K562 (cell line): ENCODE data around the gene SLC35A4. TPM values are rescaled to one million over a fixed set of nuclear protein-coding genes. Genes with fewer than 3 reads are reported as not detected.
A peak's percentile ranks its signal among the peaks of the same experiment; 100 is the strongest.

Source experiments
- ATAC-seq: fragments of 200-7000 bp; cut with Tn5 transposase; 3 replicates; pipeline ENCODE4 v1.9.1; 2020; ENCODE audit warnings: moderate library complexity
- BruUV-seq: library from RNA; stranded (reverse); fragments of 400-500 nt; replicated peaks from 2 replicates; lab custom pipeline; 2021; lab: Mats Ljungman, UMichigan
- CTCF ChIA-PET: fragments of 300-600 bp; formaldehyde crosslinking; extraction: SDS; loops from one replicate; lab custom pipeline; 2021; ENCODE audit warnings: low intra/inter-chr PET ratio; lab: Yijun Ruan, JAX
- POLR2A ChIA-PET: fragments of 300-600, 350-650 bp; sonication (Branson Sonifier 250); formaldehyde crosslinking; extraction: SDS; loops from one replicate; lab custom pipeline; 2021; ENCODE audit warnings: antibody characterized with exemption, inconsistent platforms; lab: Yijun Ruan, JAX
- DNase-seq, 4 experiments: peaks; one replicate each; pipeline versions ENCODE4 v3.0.0 to v3.0.0-alpha.2; 2011 to 2018; ENCODE audit warnings: low spot score in 3 of 4, mixed read lengths in 3 of 4; ENCODE audit errors: extremely low read depth in 1 of 4
- FAIRE-seq: peaks from 2 replicates; lab custom pipeline; 2011; peaks lifted over from hg19 to GRCh38; lab: Jason Lieb, UNC
- H2AFZ ChIP-seq: 2 replicates; pipeline ENCODE4 v1.6.0; 2011; ENCODE audit warnings: low read depth, low read length, control low read depth, inconsistent platforms
- H3K27ac ChIP-seq: fragments of 200-600 bp; 3 replicates; pipeline ENCODE4 v1.8.0; 2011; ENCODE audit warnings: low read depth, mild to moderate bottlenecking, control low read depth, inconsistent platforms, low read length, moderate library complexity, mixed read lengths; ENCODE audit errors: extremely low read depth
- H3K27me3 ChIP-seq, 2 experiments: fragments of 300-600 bp in 1 of 2; 2 replicates in 1 of 2; 3 replicates in 1 of 2; pipeline versions ENCODE4 v1.6.0 to v1.8.0; 2011; ENCODE audit warnings: inconsistent platforms in 2 of 2, low read length in 2 of 2, mild to moderate bottlenecking in 1 of 2, mixed read lengths in 1 of 2, moderate library complexity in 1 of 2; ENCODE audit not compliant: control insufficient read depth in 2 of 2, insufficient read depth in 2 of 2
- H3K36me3 ChIP-seq: fragments of 300-600 bp; 3 replicates; pipeline ENCODE4 v1.8.0; 2011; ENCODE audit warnings: mild to moderate bottlenecking, low read length, inconsistent platforms; ENCODE audit not compliant: control insufficient read depth, insufficient read depth
- H3K4me1 ChIP-seq, 2 experiments: fragments of 200-600 bp in 1 of 2; replicated peaks in 1 of 2; 2 replicates in 1 of 2; 3 replicates in 1 of 2; pipeline versions ENCODE4 v1.5.1 to v1.8.0; 2011; ENCODE audit warnings: inconsistent platforms in 2 of 2, low read length in 2 of 2, mild to moderate bottlenecking in 1 of 2, mixed read lengths in 1 of 2, moderate library complexity in 1 of 2; ENCODE audit not compliant: control insufficient read depth in 2 of 2, insufficient read depth in 2 of 2
- H3K4me2 ChIP-seq: 2 replicates; pipeline ENCODE4 v1.6.1; 2011; ENCODE audit warnings: low read length, control low read depth, inconsistent platforms, mixed read lengths; ENCODE audit not compliant: insufficient read depth
- H3K4me3 ChIP-seq: fragments of 200-600 bp; sonication (generic), shearing (Covaris generic); 2 replicates; pipeline ENCODE4 v1.5.1; 2016; ENCODE audit warnings: control low read depth, inconsistent platforms
- H3K79me2 ChIP-seq: fragments of 200-600 bp; 3 replicates; pipeline ENCODE4 v1.8.0; 2011; ENCODE audit warnings: low read length, inconsistent platforms; ENCODE audit not compliant: control insufficient read depth, insufficient read depth
- H3K9ac ChIP-seq, 2 experiments: 2 replicates each; pipeline versions ENCODE4 v1.6.0 to v1.6.1; 2011; ENCODE audit warnings: low read depth in 2 of 2, low read length in 2 of 2, control low read depth in 1 of 2, inconsistent platforms in 1 of 2, mild to moderate bottlenecking in 1 of 2, mixed read lengths in 1 of 2; ENCODE audit not compliant: insufficient read depth in 1 of 2
- H3K9me1 ChIP-seq: one replicate; pipeline ENCODE4 v1.6.0; 2011; ENCODE audit warnings: inconsistent platforms, mild to moderate bottlenecking, low read length, moderate library complexity; ENCODE audit not compliant: control insufficient read depth, insufficient read depth
- H3K9me3 ChIP-seq: replicated peaks from 2 replicates; pipeline ENCODE4 v1.5.1; 2011; ENCODE audit warnings: low read depth, low read length, inconsistent platforms; ENCODE audit not compliant: control insufficient read depth, insufficient read depth
- H4K20me1 ChIP-seq: replicated peaks from 2 replicates; pipeline ENCODE4 v1.6.1; 2011; ENCODE audit warnings: low read length, inconsistent platforms, mixed read lengths; ENCODE audit not compliant: control insufficient read depth, insufficient read depth
- DACH1 ChIP-seq: fragments of 450-650 bp; IDR thresholded peaks from 2 replicates; pipeline ENCODE4 v1.6.1; 2018; ENCODE audit not compliant: partially characterized antibody
- ETV5 ChIP-seq: sonication (generic); formaldehyde crosslinking; IDR thresholded peaks from 2 replicates; pipeline ENCODE4 v1.4.0; 2020; ENCODE audit warnings: low read depth, mild to moderate bottlenecking, missing genetic modification reagents
- HDAC3 ChIP-seq: fragments of 450-650 bp; IDR thresholded peaks from 2 replicates; pipeline ENCODE4 v1.6.1; 2018; ENCODE audit warnings: borderline replicate concordance, mild to moderate bottlenecking, moderate library complexity; ENCODE audit not compliant: partially characterized antibody
- HDGF ChIP-seq: fragments of 450-650 bp; IDR thresholded peaks from 2 replicates; pipeline ENCODE4 v1.6.1; 2016
- KHSRP ChIP-seq: fragments of 450-650 bp; IDR thresholded peaks from 2 replicates; pipeline ENCODE4 v1.6.1; 2017
- NFIC ChIP-seq: fragments of 450-650 bp; IDR thresholded peaks from 2 replicates; pipeline ENCODE4 v1.6.1; 2017; ENCODE audit warnings: mild to moderate bottlenecking, inconsistent platforms
- ZFP36 ChIP-seq: fragments of 150-350 bp; IDR thresholded peaks from 2 replicates; pipeline ENCODE4 v1.6.1; 2018; ENCODE audit warnings: low read length, low read depth; ENCODE audit not compliant: partially characterized antibody
- WGBS: fragments of 100-300 bp; shearing (Covaris generic); methylation state at CpG from one replicate; pipeline ENCODE4 v1.1.6; 2016; ENCODE audit warnings: low coverage, mixed read lengths; ENCODE audit not compliant: insufficient coverage; ENCODE audit errors: missing lambda C conversion rate; 5-methylcytosine and 5-hydroxymethylcytosine counted together
- in situ Hi-C: fragments of 300-500 bp; cut with MboI; formaldehyde crosslinking; loops from 4 replicates; pipeline ENCODE4 v1.15.0; 2018; ENCODE audit warnings: inconsistent platforms, mixed read lengths
- intact Hi-C: fragments of 100-400 bp; cut with micrococcal nuclease; formaldehyde crosslinking; loops from 2 replicates; pipeline ENCODE4 v1.14.2; 2022
- polyA plus RNA-seq, 8 experiments: library from polyadenylated mRNA; depleted of rRNA in 4 of 8; stranded (reverse) in 5 of 8; unstranded in 3 of 8; fragments of >200 nt; fragmentation: Nextera tagmentation in 2 of 8; fragmentation: Illumina TruSeq in 1 of 8; extraction: Ambion mirVana in 2 of 8; extraction: Trizol in 1 of 8; gene quantifications; 2 replicates each; pipeline versions ENCODE4 v1.2.1 to v1.2.3, GENCODE V29; 2011 to 2014; ENCODE audit warnings: inconsistent platforms in 1 of 8, missing spikeins in 1 of 8
- total RNA-seq, 7 experiments: library from RNA; depleted of rRNA in 6 of 7; stranded (reverse); fragments of >200 nt in 6 of 7; fragmentation: Illumina TruSeq in 2 of 7; extraction: Trizol in 2 of 7; gene quantifications; 2 replicates each; pipeline versions ENCODE4 v1.2.1 to v1.2.3, GENCODE V29; 2011 to 2021; ENCODE audit warnings: low replicate concordance in 1 of 7
- TF ChIP-seq, protein P1 (sequence below): fragments of 450-650 bp; IDR thresholded peaks from 2 replicates; pipeline ENCODE4 v1.6.1; 2016
- TF ChIP-seq, protein P2 (sequence below): IDR thresholded peaks from 2 replicates; pipeline ENCODE4 v1.6.1; 2011; ENCODE audit warnings: borderline replicate concordance, low read depth, mild to moderate bottlenecking, moderate library complexity, low read length; ENCODE audit not compliant: insufficient read depth, poor library complexity, severe bottlenecking
- TF ChIP-seq, protein P3 (sequence below): fragments of 450-650 bp; IDR thresholded peaks from 2 replicates; pipeline ENCODE4 v1.6.1; 2017; ENCODE audit warnings: antibody characterized with exemption
- TF ChIP-seq, protein P4 (sequence below): fragments of 450-650 bp; conservative IDR thresholded peaks from 2 replicates; pipeline ENCODE4 v1.6.1; 2016; ENCODE audit warnings: missing genetic modification characterization, low read depth, mild to moderate bottlenecking, missing compliant biosample characterization, moderate library complexity

Gene SLC35A4
- total and polyA plus RNA-seq, 9 of the 15 experiments (the other 6 are each of a cell fraction or from before 2014, with no cell fraction given) = 21.8 to 171 (median 42.5) TPM

DNA sequence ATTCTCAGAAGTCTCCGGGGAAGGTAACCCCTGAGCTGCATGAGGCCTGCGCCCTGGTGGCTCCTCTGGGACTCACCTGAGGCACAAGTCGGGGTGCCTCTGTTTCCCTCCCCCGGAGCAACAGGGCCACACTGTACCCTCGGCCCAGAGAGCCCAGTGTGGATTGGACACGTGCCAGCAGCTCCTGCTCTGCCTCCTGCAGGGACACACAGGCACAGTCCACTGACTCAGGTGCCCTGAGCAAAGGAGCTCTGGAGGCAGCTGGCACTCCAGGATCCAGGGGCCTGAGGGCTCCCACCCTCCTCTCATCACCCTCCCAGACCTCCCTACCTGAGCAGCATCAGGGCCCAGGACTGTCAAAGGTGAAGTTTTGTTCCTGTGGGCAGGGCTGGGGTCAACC, 29.5 kb downstream of the SLC35A4 start:
- intact Hi-C loops = no loop called here
- CTCF ChIA-PET = no interaction called here

More for the DNA sequence above, 29.5 kb downstream of the SLC35A4 start:
- TF ChIP-seq NFIC = peak; percentile 66
- TF ChIP-seq ETV5 = no peak
- no peak for TF ChIP-seq KHSRP
- TF ChIP-seq ZFP36 = no peak
- TF ChIP-seq, protein P1, sequence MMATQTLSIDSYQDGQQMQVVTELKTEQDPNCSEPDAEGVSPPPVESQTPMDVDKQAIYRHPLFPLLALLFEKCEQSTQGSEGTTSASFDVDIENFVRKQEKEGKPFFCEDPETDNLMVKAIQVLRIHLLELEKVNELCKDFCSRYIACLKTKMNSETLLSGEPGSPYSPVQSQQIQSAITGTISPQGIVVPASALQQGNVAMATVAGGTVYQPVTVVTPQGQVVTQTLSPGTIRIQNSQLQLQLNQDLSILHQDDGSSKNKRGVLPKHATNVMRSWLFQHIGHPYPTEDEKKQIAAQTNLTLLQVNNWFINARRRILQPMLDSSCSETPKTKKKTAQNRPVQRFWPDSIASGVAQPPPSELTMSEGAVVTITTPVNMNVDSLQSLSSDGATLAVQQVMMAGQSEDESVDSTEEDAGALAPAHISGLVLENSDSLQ = no peak
- no peak for TF ChIP-seq DACH1
- TF ChIP-seq, protein P2, sequence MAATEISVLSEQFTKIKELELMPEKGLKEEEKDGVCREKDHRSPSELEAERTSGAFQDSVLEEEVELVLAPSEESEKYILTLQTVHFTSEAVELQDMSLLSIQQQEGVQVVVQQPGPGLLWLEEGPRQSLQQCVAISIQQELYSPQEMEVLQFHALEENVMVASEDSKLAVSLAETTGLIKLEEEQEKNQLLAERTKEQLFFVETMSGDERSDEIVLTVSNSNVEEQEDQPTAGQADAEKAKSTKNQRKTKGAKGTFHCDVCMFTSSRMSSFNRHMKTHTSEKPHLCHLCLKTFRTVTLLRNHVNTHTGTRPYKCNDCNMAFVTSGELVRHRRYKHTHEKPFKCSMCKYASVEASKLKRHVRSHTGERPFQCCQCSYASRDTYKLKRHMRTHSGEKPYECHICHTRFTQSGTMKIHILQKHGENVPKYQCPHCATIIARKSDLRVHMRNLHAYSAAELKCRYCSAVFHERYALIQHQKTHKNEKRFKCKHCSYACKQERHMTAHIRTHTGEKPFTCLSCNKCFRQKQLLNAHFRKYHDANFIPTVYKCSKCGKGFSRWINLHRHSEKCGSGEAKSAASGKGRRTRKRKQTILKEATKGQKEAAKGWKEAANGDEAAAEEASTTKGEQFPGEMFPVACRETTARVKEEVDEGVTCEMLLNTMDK = peak; percentile 5
- TF ChIP-seq HDGF = no peak
- TF ChIP-seq HDAC3 = no peak
- TF ChIP-seq, protein P3, sequence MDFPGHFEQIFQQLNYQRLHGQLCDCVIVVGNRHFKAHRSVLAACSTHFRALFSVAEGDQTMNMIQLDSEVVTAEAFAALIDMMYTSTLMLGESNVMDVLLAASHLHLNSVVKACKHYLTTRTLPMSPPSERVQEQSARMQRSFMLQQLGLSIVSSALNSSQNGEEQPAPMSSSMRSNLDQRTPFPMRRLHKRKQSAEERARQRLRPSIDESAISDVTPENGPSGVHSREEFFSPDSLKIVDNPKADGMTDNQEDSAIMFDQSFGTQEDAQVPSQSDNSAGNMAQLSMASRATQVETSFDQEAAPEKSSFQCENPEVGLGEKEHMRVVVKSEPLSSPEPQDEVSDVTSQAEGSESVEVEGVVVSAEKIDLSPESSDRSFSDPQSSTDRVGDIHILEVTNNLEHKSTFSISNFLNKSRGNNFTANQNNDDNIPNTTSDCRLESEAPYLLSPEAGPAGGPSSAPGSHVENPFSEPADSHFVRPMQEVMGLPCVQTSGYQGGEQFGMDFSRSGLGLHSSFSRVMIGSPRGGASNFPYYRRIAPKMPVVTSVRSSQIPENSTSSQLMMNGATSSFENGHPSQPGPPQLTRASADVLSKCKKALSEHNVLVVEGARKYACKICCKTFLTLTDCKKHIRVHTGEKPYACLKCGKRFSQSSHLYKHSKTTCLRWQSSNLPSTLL = no peak
- TF ChIP-seq, protein P4, sequence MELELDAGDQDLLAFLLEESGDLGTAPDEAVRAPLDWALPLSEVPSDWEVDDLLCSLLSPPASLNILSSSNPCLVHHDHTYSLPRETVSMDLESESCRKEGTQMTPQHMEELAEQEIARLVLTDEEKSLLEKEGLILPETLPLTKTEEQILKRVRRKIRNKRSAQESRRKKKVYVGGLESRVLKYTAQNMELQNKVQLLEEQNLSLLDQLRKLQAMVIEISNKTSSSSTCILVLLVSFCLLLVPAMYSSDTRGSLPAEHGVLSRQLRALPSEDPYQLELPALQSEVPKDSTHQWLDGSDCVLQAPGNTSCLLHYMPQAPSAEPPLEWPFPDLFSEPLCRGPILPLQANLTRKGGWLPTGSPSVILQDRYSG (tag) = no peak
- TF ChIP-seq, all 486 proteins: peak for 2
- in situ Hi-C loops = no loop called here
- no peaks in the 10 kb centered on the region for H4K20me1 ChIP-seq
- FAIRE-seq (no peak), ATAC-seq (no peak), DNase-seq (peak in 1 of 4 experiments; percentile 4)
- POLR2A ChIA-PET = no interaction called here
- H3K27me3 ChIP-seq = no peaks in the 10 kb centered on the region
- H3K9me1 ChIP-seq = no peaks in the 10 kb centered on the region
- H3K4me3 ChIP-seq = no peak overlapping the region
- BruUV-seq = no TSS peak
- H3K79me2 ChIP-seq = no peaks in the 10 kb centered on the region
- no peaks in the 10 kb centered on the region for H3K36me3 ChIP-seq
- peaks cover 3 to 4% of the 10 kb centered on the region in 2 experiments; a peak in 1 of 5 replicates for H3K4me1 ChIP-seq
- H3K27ac ChIP-seq = no peak overlapping the region
- WGBS = 33% methylated on average over 5 of the region's 6 CpGs
- peak overlapping the region in 1 of 2 experiments; percentile 38; a peak in 1 of 4 replicates for H3K9ac ChIP-seq
- no peak overlapping the region for H2AFZ ChIP-seq
- H3K4me2 ChIP-seq = no peak overlapping the region
- no peaks in the 10 kb centered on the region for H3K9me3 ChIP-seq
